ENCODE results near the gene SNTG2.

GRCh38 chr2:973129-973528 is 22.5 kb downstream of the SNTG2 start:
- TF ChIP-seq, protein P1, sequence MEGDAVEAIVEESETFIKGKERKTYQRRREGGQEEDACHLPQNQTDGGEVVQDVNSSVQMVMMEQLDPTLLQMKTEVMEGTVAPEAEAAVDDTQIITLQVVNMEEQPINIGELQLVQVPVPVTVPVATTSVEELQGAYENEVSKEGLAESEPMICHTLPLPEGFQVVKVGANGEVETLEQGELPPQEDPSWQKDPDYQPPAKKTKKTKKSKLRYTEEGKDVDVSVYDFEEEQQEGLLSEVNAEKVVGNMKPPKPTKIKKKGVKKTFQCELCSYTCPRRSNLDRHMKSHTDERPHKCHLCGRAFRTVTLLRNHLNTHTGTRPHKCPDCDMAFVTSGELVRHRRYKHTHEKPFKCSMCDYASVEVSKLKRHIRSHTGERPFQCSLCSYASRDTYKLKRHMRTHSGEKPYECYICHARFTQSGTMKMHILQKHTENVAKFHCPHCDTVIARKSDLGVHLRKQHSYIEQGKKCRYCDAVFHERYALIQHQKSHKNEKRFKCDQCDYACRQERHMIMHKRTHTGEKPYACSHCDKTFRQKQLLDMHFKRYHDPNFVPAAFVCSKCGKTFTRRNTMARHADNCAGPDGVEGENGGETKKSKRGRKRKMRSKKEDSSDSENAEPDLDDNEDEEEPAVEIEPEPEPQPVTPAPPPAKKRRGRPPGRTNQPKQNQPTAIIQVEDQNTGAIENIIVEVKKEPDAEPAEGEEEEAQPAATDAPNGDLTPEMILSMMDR (IDR thresholded peaks at IDR 0.05), result no peak
- no peak for TF ChIP-seq POLR2A (IDR thresholded peaks at IDR 0.05)
